ENCODE results near the gene NELFA. TPM values are rescaled to one million over a fixed set of nuclear protein-coding genes. Genes with fewer than 3 reads are reported as not detected.

NELFA gene
- total and polyA plus RNA-seq, 4 donors: 7.1 to 11.8 (median 9.3) TPM

- TF ChIP-seq REST (IDR thresholded peaks at IDR 0.05): no peak
- no peak for TF ChIP-seq SP1 (IDR thresholded peaks at IDR 0.05)
- no peak for TF ChIP-seq TAF1 (conservative IDR thresholded peaks at IDR 0.05)
Observed at GRCh38 chr4:1960170-1960825, 48.5 kb downstream of the NELFA start (continued).

- H3K36me3 ChIP-seq (ENCODE audit: control insufficient read depth in 4 of 4, insufficient read depth in 3 of 4, low read depth in 1 of 4, low read length in 3 of 4): peaks cover 11 to 55% (median 14%) of the 10 kb centered on the region in 4 donors
- no peak for TF ChIP-seq FOXA1 (IDR thresholded peaks at IDR 0.05)
- no peak for TF ChIP-seq JUND (IDR thresholded peaks at IDR 0.05)
- H3K27ac ChIP-seq (ENCODE audit: low read depth in 1 of 2, low read length in 2 of 2): no peak overlapping the region
- no peaks in the 10 kb centered on the region for H3K9me3 ChIP-seq (ENCODE audit: control insufficient read depth in 4 of 4, low read length in 3 of 4)
- no peak overlapping the region for H3K4me3 ChIP-seq (ENCODE audit: low read depth in 1 of 3, low read length in 3 of 3)
- no peak overlapping the region for H3K9ac ChIP-seq (ENCODE audit: low read depth in 1 of 2, low read length in 2 of 2)
- H3K4me1 ChIP-seq (ENCODE audit: control insufficient read depth in 4 of 4, insufficient read depth in 4 of 4, low read length in 3 of 4): peaks cover 0 to 2% (median 0%) of the 10 kb centered on the region in 4 donors
- DNase-seq (ENCODE audit: low spot score): no peak
- 97% methylated on average over 5 of the region's 5 CpGs for WGBS
- no peaks in the 10 kb centered on the region for H3K27me3 ChIP-seq (ENCODE audit: control insufficient read depth in 4 of 4, insufficient read depth in 4 of 4, low read length in 3 of 4)
Observed at GRCh38 chr4:1959104-1959384, 49.7 kb downstream of the NELFA start.

GRCh38 chr4:1958276-1959103 is 50.3 kb downstream of the NELFA start:
- Histone ChIP-seq H3K4me3 (ENCODE audit: low read depth in 1 of 3, low read length in 3 of 3) (no peak overlapping the region), H3K9ac (ENCODE audit: low read depth in 1 of 2, low read length in 2 of 2) (no peak overlapping the region), H3K27ac (ENCODE audit: low read depth in 1 of 2, low read length in 2 of 2) (no peak overlapping the region), H3K9me3 (ENCODE audit: control insufficient read depth in 4 of 4, low read length in 3 of 4) (no peaks in the 10 kb centered on the region), H3K36me3 (ENCODE audit: control insufficient read depth in 4 of 4, insufficient read depth in 3 of 4, low read depth in 1 of 4, low read length in 3 of 4) (peaks cover 11 to 55% (median 14%) of the 10 kb centered on the region in 4 donors), H3K27me3 (ENCODE audit: control insufficient read depth in 4 of 4, insufficient read depth in 4 of 4, low read length in 3 of 4) (no peaks in the 10 kb centered on the region), H3K4me1 (ENCODE audit: control insufficient read depth in 4 of 4, insufficient read depth in 4 of 4, low read length in 3 of 4) (peaks cover 0 to 2% (median 0%) of the 10 kb centered on the region in 4 donors)
- 98% methylated on average over 15 of the region's 15 CpGs for WGBS
- TF ChIP-seq SP1 (IDR thresholded peaks at IDR 0.05): no peak
- no peak for TF ChIP-seq RXRA (IDR thresholded peaks at IDR 0.05)
- TF ChIP-seq HNF4A (conservative IDR thresholded peaks at IDR 0.05): no peak
- TF ChIP-seq ZBTB33 (IDR thresholded peaks at IDR 0.05): no peak
- no peak for TF ChIP-seq TAF1 (conservative IDR thresholded peaks at IDR 0.05)
- TF ChIP-seq FOXA1 (IDR thresholded peaks at IDR 0.05): no peak
- no peak for TF ChIP-seq EGR1 (IDR thresholded peaks at IDR 0.05; ENCODE audit: low read depth in 2 of 2)
- no peak for TF ChIP-seq REST (IDR thresholded peaks at IDR 0.05)
- TF ChIP-seq MAX (IDR thresholded peaks at IDR 0.05): no peak
- TF ChIP-seq ATF3 (IDR thresholded peaks at IDR 0.05): no peak
- TF ChIP-seq YY1 (IDR thresholded peaks at IDR 0.05): no peak
- TF ChIP-seq CTCF (IDR thresholded peaks at IDR 0.05; ENCODE audit: low read depth, low read length, missing input control): no peak
- DNase-seq (ENCODE audit: low spot score): no peak
